ENCODE data around the gene WIF1. TPM values are rescaled to one million over a fixed set of nuclear protein-coding genes. Genes with fewer than 3 reads are reported as not detected.

The WIF1 gene
- total RNA-seq, 2 experiments from 2014 or later: not detected

GRCh38 chr12:65094722-65095121, 26.4 kb downstream of the WIF1 start:
- intact Hi-C loops (cut with micrococcal nuclease; ENCODE audit: unreplicated experiment): no loop called here
- no peaks in the 10 kb centered on the region for H3K79me2 ChIP-seq (ENCODE audit: insufficient read depth, low read depth, low read length)
- no peaks in the 10 kb centered on the region for H4K20me1 ChIP-seq (ENCODE audit: insufficient read depth, low read length)
- ChIA-PET POLR2A (no interaction called here), CTCF (ENCODE audit: unreplicated experiment) (no interaction called here)
- DNase-seq (ENCODE audit: low spot score): no peak
- H3K4me1 ChIP-seq (ENCODE audit: insufficient read depth, low read length, poor library complexity, severe bottlenecking): no peaks in the 10 kb centered on the region
- no peaks in the 10 kb centered on the region for H3K36me3 ChIP-seq (ENCODE audit: insufficient read depth, low read length)
- H3K4me2 ChIP-seq (ENCODE audit: low read length): no peak overlapping the region
- no peak for TF ChIP-seq EZH2phosphoT487 (IDR thresholded peaks at IDR 0.05; ENCODE audit: borderline replicate concordance, low read depth, low read length)
- no peak for TF ChIP-seq CTCF (conservative IDR thresholded peaks at IDR 0.05; ENCODE audit: low read length)
- no peaks in the 10 kb centered on the region for H3K9me2 ChIP-seq (ENCODE audit: insufficient read depth, low read length)
- no peak overlapping the region for H2AFZ ChIP-seq (ENCODE audit: low read length)
- H3K4me3 ChIP-seq (ENCODE audit: low read depth, low read length, poor library complexity, severe bottlenecking): no peak overlapping the region
- H3K9me3 ChIP-seq (ENCODE audit: low read length): no peaks in the 10 kb centered on the region
- BruUV-seq (replicated peaks): no TSS peak
- no peak overlapping the region for H3K27ac ChIP-seq (ENCODE audit: low read depth, low read length, poor library complexity, severe bottlenecking)

GRCh38 chr12:65093606-65094005, 27.5 kb downstream of the WIF1 start:
- Histone ChIP-seq H3K4me3 (ENCODE audit: low read depth, low read length, poor library complexity, severe bottlenecking) (no peak overlapping the region), H3K9me3 (ENCODE audit: low read length) (no peaks in the 10 kb centered on the region), H4K20me1 (ENCODE audit: insufficient read depth, low read length) (no peaks in the 10 kb centered on the region), H2AFZ (ENCODE audit: low read length) (no peak overlapping the region), H3K27ac (ENCODE audit: low read depth, low read length, poor library complexity, severe bottlenecking) (no peak overlapping the region), H3K4me1 (ENCODE audit: insufficient read depth, low read length, poor library complexity, severe bottlenecking) (no peaks in the 10 kb centered on the region), H3K79me2 (ENCODE audit: insufficient read depth, low read depth, low read length) (no peaks in the 10 kb centered on the region), H3K9me2 (ENCODE audit: insufficient read depth, low read length) (no peaks in the 10 kb centered on the region), H3K36me3 (ENCODE audit: insufficient read depth, low read length) (no peaks in the 10 kb centered on the region), H3K4me2 (ENCODE audit: low read length) (no peak overlapping the region)
- POLR2A ChIA-PET: no interaction called here
- no TSS peak for BruUV-seq (replicated peaks)
- intact Hi-C loops (cut with micrococcal nuclease; ENCODE audit: unreplicated experiment): no loop called here
- TF ChIP-seq EZH2phosphoT487 (IDR thresholded peaks at IDR 0.05; ENCODE audit: borderline replicate concordance, low read depth, low read length) (no peak), CTCF (conservative IDR thresholded peaks at IDR 0.05; ENCODE audit: low read length) (no peak)
- CTCF ChIA-PET (ENCODE audit: unreplicated experiment): no interaction called here
- no peak for DNase-seq (ENCODE audit: low spot score)

GRCh38 chr12:65090461-65090860, 30.6 kb downstream of the WIF1 start:
- ChIA-PET POLR2A (no interaction called here), CTCF (ENCODE audit: unreplicated experiment) (interaction anchor here (0.6 kb wide), 1 partner anchor 17 kb away, joined by 3 read pairs; no protein-coding TSS in a partner anchor)
- Histone ChIP-seq H3K36me3 (ENCODE audit: insufficient read depth, low read length) (no peaks in the 10 kb centered on the region), H4K20me1 (ENCODE audit: insufficient read depth, low read length) (no peaks in the 10 kb centered on the region), H3K4me2 (ENCODE audit: low read length) (no peak overlapping the region), H3K4me1 (ENCODE audit: insufficient read depth, low read length, poor library complexity, severe bottlenecking) (no peaks in the 10 kb centered on the region), H2AFZ (ENCODE audit: low read length) (no peak overlapping the region), H3K27ac (ENCODE audit: low read depth, low read length, poor library complexity, severe bottlenecking) (no peak overlapping the region), H3K79me2 (ENCODE audit: insufficient read depth, low read depth, low read length) (no peaks in the 10 kb centered on the region), H3K4me3 (ENCODE audit: low read depth, low read length, poor library complexity, severe bottlenecking) (no peak overlapping the region), H3K9me3 (ENCODE audit: low read length) (no peaks in the 10 kb centered on the region), H3K9me2 (ENCODE audit: insufficient read depth, low read length) (no peaks in the 10 kb centered on the region)
- intact Hi-C loops (cut with micrococcal nuclease; ENCODE audit: unreplicated experiment): no loop called here
- no peak for TF ChIP-seq CTCF (conservative IDR thresholded peaks at IDR 0.05; ENCODE audit: low read length)
- TF ChIP-seq EZH2phosphoT487 (IDR thresholded peaks at IDR 0.05; ENCODE audit: borderline replicate concordance, low read depth, low read length): no peak
- no peak for DNase-seq (ENCODE audit: low spot score)
- no TSS peak for BruUV-seq (replicated peaks)
